Effector CD8-positive, alpha-beta T cell (primary cell): ENCODE measurements around the gene ACIN1.
"Not testable (repeated sequence)": the region's sequence is repeated elsewhere in the genome, so short reads cannot be mapped to it uniquely, and the experiment has no call there.

Experiments used
- DNase-seq: peaks from one replicate; lab custom pipeline; 2025; lab: John Stamatoyannopoulos, UW

ACIN1 gene

DNA sequence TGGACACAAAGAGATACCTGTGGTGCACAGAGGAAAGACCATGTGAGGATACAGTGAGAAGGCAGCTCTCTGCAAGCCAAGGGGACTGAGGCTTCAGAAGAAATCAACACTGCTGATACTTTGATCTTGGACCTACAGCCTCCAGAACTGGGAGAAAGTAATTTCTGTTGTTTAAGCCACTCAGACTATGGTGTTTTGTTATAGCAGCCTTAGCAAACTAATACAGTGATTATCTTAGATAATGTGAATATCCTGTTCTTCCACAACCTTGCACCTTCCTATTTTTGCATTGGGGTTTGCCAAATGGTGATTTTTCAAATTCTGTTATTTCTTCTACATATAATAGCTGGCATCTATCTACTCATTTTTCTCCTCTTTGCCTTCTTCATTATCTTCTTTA, 76.8 kb downstream of the ACIN1 start:
- no peak for DNase-seq

DNA sequence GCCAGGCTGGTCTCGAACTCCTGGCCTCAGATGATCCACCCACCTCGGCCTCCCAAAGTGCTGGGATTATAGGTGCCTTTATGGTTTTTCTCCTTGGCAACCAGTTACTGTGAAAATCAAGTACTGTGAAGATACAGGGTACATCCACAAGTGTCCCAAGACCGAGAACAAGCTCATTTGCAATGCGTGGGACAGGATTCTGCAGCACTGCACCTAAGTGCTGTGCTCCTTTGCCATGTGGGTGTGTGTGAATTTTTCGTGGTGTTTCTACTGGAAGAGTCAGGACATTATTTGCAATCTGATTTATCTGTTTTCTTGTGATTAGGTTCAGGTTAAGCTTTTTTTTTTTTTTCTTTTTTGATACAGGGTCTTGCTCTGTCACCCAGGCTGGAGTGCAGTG, 77.8 kb downstream of the ACIN1 start:
- no peak for DNase-seq

- DNase-seq = no peak
These were observed 79.3 kb downstream of the ACIN1 start for GRCh38 chr14:23015618-23016017.

- DNase-seq = not testable (repeated sequence)
These were observed 81.2 kb downstream of the ACIN1 start for GRCh38 chr14:23013749-23014054.

DNA sequence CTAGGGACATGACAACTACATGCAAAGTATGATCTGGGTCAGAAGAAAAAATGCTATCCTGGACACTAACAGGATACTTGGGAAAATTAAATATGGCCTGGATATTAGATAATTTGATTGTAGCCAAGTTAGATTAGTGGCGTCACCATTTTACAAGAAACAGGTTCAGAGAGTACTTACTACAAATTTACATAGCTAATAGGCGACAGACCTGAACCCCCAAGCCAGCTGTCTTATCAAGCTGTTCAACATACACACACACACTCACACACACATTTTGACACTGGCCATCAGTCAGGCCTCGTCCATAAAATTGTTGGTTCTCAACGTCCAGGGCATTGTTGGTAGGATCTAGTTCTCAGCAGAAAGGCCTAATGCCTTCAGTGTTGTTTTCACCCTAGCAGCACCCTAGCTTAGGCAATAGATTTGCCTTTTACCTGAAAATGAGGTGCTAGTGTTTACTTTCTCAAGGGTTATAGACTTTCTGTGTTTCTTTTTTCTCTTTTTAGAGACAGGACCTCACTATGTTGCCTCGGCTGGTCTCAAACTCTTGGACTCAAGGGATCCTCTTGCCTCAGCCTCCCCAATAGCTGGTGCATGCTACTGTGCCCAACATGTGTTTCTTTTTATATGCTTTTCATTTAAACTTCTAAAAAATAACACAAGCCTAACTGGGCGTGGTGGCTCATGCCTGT, 81.7 kb downstream of the ACIN1 start:
- DNase-seq = no peak

- peak; percentile 62 for DNase-seq
These were observed 84.8 kb downstream of the ACIN1 start, which contains the start of gene C14orf93 for GRCh38 chr14:23009939-23010726. Gene C14orf93 (minus strand): TSS chr14:23010143. CDS start chr14:22999023, 11,120 bp downstream.

DNA sequence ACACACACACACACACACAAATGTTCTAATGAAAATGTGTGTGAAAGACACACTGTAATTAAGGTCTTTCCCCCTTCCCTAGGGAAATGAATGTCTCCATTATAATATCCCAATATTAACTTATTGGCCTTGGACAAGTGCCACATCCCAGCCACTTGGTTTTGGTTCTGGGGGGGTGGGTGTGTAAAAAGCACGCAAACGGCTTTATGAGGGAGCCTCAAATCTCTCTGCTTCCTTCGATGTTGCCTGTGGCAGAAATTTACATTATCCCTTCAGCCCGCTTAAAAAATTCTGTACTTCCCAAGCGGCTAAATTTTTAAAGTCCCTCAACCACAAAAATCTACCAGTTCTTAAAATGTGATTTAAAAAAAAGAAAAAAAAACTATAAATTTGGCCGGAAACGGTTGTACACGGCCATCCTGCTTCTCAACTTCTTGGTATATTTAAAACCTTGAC, 85.4 kb downstream of the ACIN1 start:
- no peak for DNase-seq

- no peak for DNase-seq
These were observed 86.1 kb downstream of the ACIN1 start for GRCh38 chr14:23008831-23009230.
